ENCODE results near the gene SORCS1. TPM values are rescaled to one million over a fixed set of nuclear protein-coding genes. Genes with fewer than 3 reads are reported as not detected.

SORCS1 gene
- total RNA-seq, 4 donors from 2014 or later, result 34.3 to 85.0 (median 49.3) TPM

- DNase-seq (ENCODE audit: low spot score in 2 of 2), result no peak
- Histone ChIP-seq H3K4me3 (no peak overlapping the region), H3K27ac (no peak overlapping the region), H3K9me3 (peaks cover 0 to 16% (median 2%) of the 10 kb centered on the region in 4 donors), H3K4me1 (peaks cover 0 to 3% (median 0%) of the 10 kb centered on the region in 4 donors), H3K27me3 (no peaks in the 10 kb centered on the region), H3K36me3 (no peaks in the 10 kb centered on the region)
- TF ChIP-seq, protein P1, sequence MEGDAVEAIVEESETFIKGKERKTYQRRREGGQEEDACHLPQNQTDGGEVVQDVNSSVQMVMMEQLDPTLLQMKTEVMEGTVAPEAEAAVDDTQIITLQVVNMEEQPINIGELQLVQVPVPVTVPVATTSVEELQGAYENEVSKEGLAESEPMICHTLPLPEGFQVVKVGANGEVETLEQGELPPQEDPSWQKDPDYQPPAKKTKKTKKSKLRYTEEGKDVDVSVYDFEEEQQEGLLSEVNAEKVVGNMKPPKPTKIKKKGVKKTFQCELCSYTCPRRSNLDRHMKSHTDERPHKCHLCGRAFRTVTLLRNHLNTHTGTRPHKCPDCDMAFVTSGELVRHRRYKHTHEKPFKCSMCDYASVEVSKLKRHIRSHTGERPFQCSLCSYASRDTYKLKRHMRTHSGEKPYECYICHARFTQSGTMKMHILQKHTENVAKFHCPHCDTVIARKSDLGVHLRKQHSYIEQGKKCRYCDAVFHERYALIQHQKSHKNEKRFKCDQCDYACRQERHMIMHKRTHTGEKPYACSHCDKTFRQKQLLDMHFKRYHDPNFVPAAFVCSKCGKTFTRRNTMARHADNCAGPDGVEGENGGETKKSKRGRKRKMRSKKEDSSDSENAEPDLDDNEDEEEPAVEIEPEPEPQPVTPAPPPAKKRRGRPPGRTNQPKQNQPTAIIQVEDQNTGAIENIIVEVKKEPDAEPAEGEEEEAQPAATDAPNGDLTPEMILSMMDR (IDR thresholded peaks at IDR 0.05), result no peak
- WGBS, 2 donors, result 78 to 84% methylated on average over 5 of the region's 5 CpGs
These were observed 290.5 kb downstream of the SORCS1 start for GRCh38 chr10:106873770-106874603.

GRCh38 chr10:106872176-106872575, 292.3 kb downstream of the SORCS1 start:
- H3K27ac ChIP-seq, result no peak overlapping the region
- WGBS, 2 donors, result 77 to 85% methylated on average over 2 of the region's 2 CpGs
- H3K9me3 ChIP-seq, result peaks cover 0 to 16% (median 2%) of the 10 kb centered on the region in 4 donors
- H3K4me3 ChIP-seq, result no peak overlapping the region
- TF ChIP-seq POLR2A (IDR thresholded peaks at IDR 0.05) (no peak), EP300 (IDR thresholded peaks at IDR 0.05) (no peak)
- TF ChIP-seq, protein P1 (IDR thresholded peaks at IDR 0.05), result no peak
- no peak for DNase-seq (ENCODE audit: low spot score in 2 of 2)
- no peaks in the 10 kb centered on the region for H3K27me3 ChIP-seq
- peaks cover 0 to 3% (median 0%) of the 10 kb centered on the region in 4 donors for H3K4me1 ChIP-seq
- no peaks in the 10 kb centered on the region for H3K36me3 ChIP-seq

- WGBS, 2 donors, result 85 to 86% methylated on average over 7 of the region's 7 CpGs
- TF ChIP-seq, protein P1 (IDR thresholded peaks at IDR 0.05), result no peak
- TF ChIP-seq EP300 (IDR thresholded peaks at IDR 0.05), result no peak
- TF ChIP-seq POLR2A (IDR thresholded peaks at IDR 0.05), result no peak
- H3K4me1 ChIP-seq, result no peaks in the 10 kb centered on the region
- H3K4me3 ChIP-seq, result no peak overlapping the region
- no peak overlapping the region for H3K27ac ChIP-seq
- no peaks in the 10 kb centered on the region for H3K36me3 ChIP-seq
- no peaks in the 10 kb centered on the region for H3K27me3 ChIP-seq
- peaks cover 0 to 10% (median 2%) of the 10 kb centered on the region in 4 donors for H3K9me3 ChIP-seq
- DNase-seq (ENCODE audit: low spot score in 2 of 2), result no peak
These were observed 298.2 kb downstream of the SORCS1 start for GRCh38 chr10:106866244-106866845.

DNA sequence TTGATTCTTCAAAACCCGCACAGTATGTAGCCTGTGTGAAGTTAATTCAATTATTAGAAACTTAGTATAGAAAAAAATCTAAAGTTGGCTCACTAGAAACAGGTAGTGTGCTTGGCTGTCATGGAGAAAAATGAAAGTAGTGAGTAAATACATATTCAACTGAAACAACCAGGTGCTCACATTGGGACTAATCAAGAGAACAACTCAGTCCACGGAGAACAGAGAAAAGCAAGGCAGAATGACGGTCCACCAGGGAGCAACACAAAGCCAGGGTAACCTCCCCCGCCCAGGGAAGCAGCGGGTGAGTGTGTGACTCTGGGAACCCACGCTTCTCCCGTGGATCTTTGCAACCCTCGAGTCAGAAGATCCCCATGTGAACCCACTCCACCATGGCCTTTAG, 300.5 kb downstream of the SORCS1 start:
- 79 to 80% methylated on average over 8 of the region's 8 CpGs for WGBS, 2 donors
- H3K9me3 ChIP-seq, result no peaks in the 10 kb centered on the region
- H3K4me3 ChIP-seq, result no peak overlapping the region
- no peak for DNase-seq (ENCODE audit: low spot score in 2 of 2)
- no peaks in the 10 kb centered on the region for H3K4me1 ChIP-seq
- no peaks in the 10 kb centered on the region for H3K27me3 ChIP-seq
- H3K36me3 ChIP-seq, result no peaks in the 10 kb centered on the region
- H3K27ac ChIP-seq, result no peak overlapping the region
- no peak for TF ChIP-seq EP300 (IDR thresholded peaks at IDR 0.05)
- TF ChIP-seq, protein P1 (IDR thresholded peaks at IDR 0.05), result no peak
- no peak for TF ChIP-seq POLR2A (IDR thresholded peaks at IDR 0.05)

DNA sequence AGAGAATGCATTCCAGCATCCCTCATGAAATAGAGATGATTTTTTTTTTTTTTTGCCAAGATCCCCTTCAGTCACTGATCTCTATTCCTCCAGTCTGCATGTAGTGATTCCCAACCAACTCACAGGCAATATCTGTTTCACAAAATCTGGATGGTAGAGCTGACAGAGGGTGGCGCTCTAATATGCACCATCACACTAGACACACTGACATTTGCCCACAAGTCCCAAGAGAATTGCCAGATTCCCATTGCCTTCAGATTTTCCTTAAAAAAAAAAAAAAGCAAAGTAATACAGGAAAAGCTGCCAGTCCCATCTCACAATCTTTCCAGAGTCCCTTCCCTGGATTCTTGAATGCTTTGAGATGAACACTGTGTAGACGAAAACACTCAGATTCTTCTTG, 301.0 kb downstream of the SORCS1 start:
- DNase-seq (ENCODE audit: low spot score in 2 of 2), result no peak

More for the DNA sequence above, 301.0 kb downstream of the SORCS1 start:
- Histone ChIP-seq H3K36me3 (no peaks in the 10 kb centered on the region), H3K4me1 (peaks cover 0 to 3% (median 0%) of the 10 kb centered on the region in 4 donors), H3K9me3 (no peaks in the 10 kb centered on the region), H3K4me3 (no peak overlapping the region), H3K27ac (no peak overlapping the region), H3K27me3 (no peaks in the 10 kb centered on the region)
- 75 to 79% methylated on average over 2 of the region's 2 CpGs for WGBS, 2 donors
- no peak for TF ChIP-seq EP300 (IDR thresholded peaks at IDR 0.05)
- TF ChIP-seq, protein P1 (IDR thresholded peaks at IDR 0.05), result no peak
- no peak for TF ChIP-seq POLR2A (IDR thresholded peaks at IDR 0.05)

Data from tibial nerve (tissue), 4 donors.